Measurements from ENCODE around the gene KIF22. TPM values are rescaled to one million over a fixed set of nuclear protein-coding genes. Genes with fewer than 3 reads are reported as not detected.

KIF22 gene
- total RNA-seq, 1 donor, result 8.3 TPM

- no peak overlapping the region for H2AFZ ChIP-seq (ENCODE audit: low read length)
- H3K27me3 ChIP-seq (ENCODE audit: insufficient read depth, low read length), result no peaks in the 10 kb centered on the region
- H3K9me3 ChIP-seq (ENCODE audit: low read depth, low read length), result no peaks in the 10 kb centered on the region
- peak overlapping the region; percentile 79 for H3K4me2 ChIP-seq (ENCODE audit: insufficient read depth, low read length)
- H3K36me3 ChIP-seq (ENCODE audit: insufficient read depth, low read length), result peaks cover 22% of the 10 kb centered on the region
- H3K4me3 ChIP-seq (ENCODE audit: insufficient read depth, low read length), result peak overlapping the region; percentile 91
- no peak for DNase-seq (ENCODE audit: insufficient read length, low spot score, missing footprints)
- H4K20me1 ChIP-seq (ENCODE audit: insufficient read depth, low read length), result peaks cover 10% of the 10 kb centered on the region
- TF ChIP-seq CTCF (IDR thresholded peaks at IDR 0.05; ENCODE audit: extremely low read depth, low read depth, low read length), result no peak
- H3K79me2 ChIP-seq (ENCODE audit: insufficient read depth, low read length), result peaks cover 25% of the 10 kb centered on the region
- H3K4me1 ChIP-seq (ENCODE audit: insufficient read depth, low read length), result peaks cover 46% of the 10 kb centered on the region
- H3K27ac ChIP-seq (ENCODE audit: low read depth, low read length), result no peak overlapping the region
Observed at GRCh38 chr16:29814592-29814991, 24.0 kb downstream of the KIF22 start.

- DNase-seq (ENCODE audit: insufficient read length, low spot score, missing footprints), result peak; percentile 77
- Histone ChIP-seq H3K9me3 (ENCODE audit: low read depth, low read length) (no peaks in the 10 kb centered on the region), H2AFZ (ENCODE audit: low read length) (peak overlapping the region; percentile 86), H3K4me1 (ENCODE audit: insufficient read depth, low read length) (peaks cover 46% of the 10 kb centered on the region), H3K27me3 (ENCODE audit: insufficient read depth, low read length) (no peaks in the 10 kb centered on the region), H3K27ac (ENCODE audit: low read depth, low read length) (peak overlapping the region; percentile 37), H3K36me3 (ENCODE audit: insufficient read depth, low read length) (peaks cover 19% of the 10 kb centered on the region), H3K79me2 (ENCODE audit: insufficient read depth, low read length) (peaks cover 27% of the 10 kb centered on the region), H4K20me1 (ENCODE audit: insufficient read depth, low read length) (peaks cover 8% of the 10 kb centered on the region), H3K4me2 (ENCODE audit: insufficient read depth, low read length) (peak overlapping the region; percentile 79), H3K4me3 (ENCODE audit: insufficient read depth, low read length) (peak overlapping the region; percentile 91)
- no peak for TF ChIP-seq CTCF (IDR thresholded peaks at IDR 0.05; ENCODE audit: extremely low read depth, low read depth, low read length)
Observed at GRCh38 chr16:29815032-29815721, 24.6 kb downstream of the KIF22 start.

GRCh38 chr16:29815793-29816693, 25.5 kb downstream of the KIF22 start, which contains the start of gene PAGR1:
PAGR1 (plus strand) TSS chr16:29816152; CDS start chr16:29816526, 374 bp downstream.
- H3K4me2 ChIP-seq (ENCODE audit: insufficient read depth, low read length), result peak within 1 kb of the TSS; percentile 79
- peak within 1 kb of the TSS; percentile 91 for H3K4me3 ChIP-seq (ENCODE audit: insufficient read depth, low read length)
- no peaks in the 10 kb centered on the region for H3K9me3 ChIP-seq (ENCODE audit: low read depth, low read length)
- H3K4me1 ChIP-seq (ENCODE audit: insufficient read depth, low read length), result peaks cover 42% of the 10 kb centered on the region
- peaks cover 36% of the 10 kb centered on the region for H3K79me2 ChIP-seq (ENCODE audit: insufficient read depth, low read length)
- DNase-seq (ENCODE audit: insufficient read length, low spot score, missing footprints), result peak; percentile 99
- peaks cover 5% of the 10 kb centered on the region for H4K20me1 ChIP-seq (ENCODE audit: insufficient read depth, low read length)
- H3K27ac ChIP-seq (ENCODE audit: low read depth, low read length), result peak within 1 kb of the TSS; percentile 82
- H3K36me3 ChIP-seq (ENCODE audit: insufficient read depth, low read length), result peaks cover 16% of the 10 kb centered on the region
- peak; percentile 84 for TF ChIP-seq CTCF (IDR thresholded peaks at IDR 0.05; ENCODE audit: extremely low read depth, low read depth, low read length)
- H2AFZ ChIP-seq (ENCODE audit: low read length), result peak within 1 kb of the TSS; percentile 99
- no peaks in the 10 kb centered on the region for H3K27me3 ChIP-seq (ENCODE audit: insufficient read depth, low read length)
